Fibroblast of skin of back (primary cell): ENCODE measurements around the gene FAM111B.
A peak's percentile ranks its signal among the peaks of the same experiment; 100 is the strongest.

Experiments used
- DNase-seq: peaks from one replicate; pipeline ENCODE4 v3.0.0-alpha.2; 2013

Gene FAM111B

DNA sequence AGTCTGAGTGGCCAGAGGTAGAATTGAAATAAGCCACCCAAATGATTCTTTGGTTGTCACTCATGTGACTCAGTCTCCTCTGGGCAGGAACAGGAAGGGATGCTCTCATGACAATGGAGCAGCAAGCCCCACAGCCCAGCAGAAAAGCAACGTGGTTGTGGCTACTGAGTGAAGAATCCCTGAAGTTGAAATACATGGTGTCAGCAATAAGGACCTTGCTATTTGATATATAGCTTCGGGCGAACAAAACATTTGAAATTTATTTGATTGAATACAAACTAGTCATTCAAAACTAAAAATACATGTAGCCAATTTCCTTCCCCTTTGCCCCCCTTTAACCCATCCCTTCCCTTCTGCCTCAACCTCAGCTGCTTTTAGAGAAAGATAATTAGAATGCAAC, 50.4 kb downstream of the FAM111B start:
- no peak for DNase-seq

DNA sequence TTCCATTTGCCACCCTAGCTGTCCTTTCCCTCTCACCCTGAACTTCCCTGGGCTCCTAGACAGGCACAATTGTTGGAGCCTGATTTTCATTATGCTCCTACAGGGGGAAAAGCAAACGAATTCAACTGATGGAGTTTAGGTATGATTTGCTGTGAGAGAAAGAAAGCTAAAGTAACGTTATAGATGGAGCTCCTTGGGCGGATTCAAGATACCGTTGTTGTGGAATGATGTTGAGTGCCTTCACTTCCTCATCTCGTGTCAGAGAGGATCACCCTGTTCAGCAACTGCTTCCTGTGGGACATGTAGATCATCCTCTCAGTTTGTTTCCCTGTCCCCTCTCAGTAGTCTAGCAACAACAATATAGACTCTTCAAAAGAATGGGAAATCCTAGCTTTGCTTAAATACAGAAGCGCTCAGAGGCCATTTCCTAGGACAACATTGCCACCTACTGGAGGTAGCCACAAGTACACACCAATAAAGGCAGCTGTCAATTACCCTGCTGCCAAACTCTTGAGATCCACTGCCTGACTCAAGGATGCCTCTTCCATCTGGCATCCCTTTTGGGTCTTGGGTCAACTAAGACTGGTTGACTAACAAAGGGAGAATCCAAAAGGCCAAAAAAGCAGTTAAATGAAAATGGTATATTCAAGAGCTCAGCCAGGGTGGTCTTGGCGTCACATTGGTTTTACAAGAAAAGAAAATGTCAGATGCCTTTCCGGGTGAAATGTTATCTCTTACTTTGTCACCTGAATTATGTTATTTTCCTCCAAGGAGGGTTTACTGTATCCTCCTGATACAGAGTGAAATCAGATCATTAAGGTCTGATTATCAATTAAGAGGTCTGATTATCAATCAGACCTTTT, 51.4 kb downstream of the FAM111B start:
- peak; percentile 69 for DNase-seq

DNA sequence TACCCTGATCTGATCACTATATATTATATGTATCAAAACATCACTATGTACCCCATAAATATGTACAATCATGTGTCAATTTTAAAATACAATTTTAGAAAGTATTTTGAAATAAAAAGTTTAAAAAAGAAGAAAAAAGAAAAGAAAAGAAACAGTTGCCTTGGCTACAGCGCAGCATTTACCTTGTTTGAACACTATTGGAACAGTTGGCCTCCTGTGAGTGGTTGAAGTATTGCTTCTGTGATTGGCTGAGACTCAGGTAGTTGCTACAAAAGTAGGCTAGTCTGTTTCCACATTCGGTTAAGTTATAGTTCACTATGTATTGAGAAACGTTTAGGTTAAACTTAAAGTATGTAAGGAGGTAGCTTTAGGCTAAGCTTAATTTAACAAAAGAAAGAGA, 57.0 kb downstream of the FAM111B start:
- DNase-seq: no peak

DNA sequence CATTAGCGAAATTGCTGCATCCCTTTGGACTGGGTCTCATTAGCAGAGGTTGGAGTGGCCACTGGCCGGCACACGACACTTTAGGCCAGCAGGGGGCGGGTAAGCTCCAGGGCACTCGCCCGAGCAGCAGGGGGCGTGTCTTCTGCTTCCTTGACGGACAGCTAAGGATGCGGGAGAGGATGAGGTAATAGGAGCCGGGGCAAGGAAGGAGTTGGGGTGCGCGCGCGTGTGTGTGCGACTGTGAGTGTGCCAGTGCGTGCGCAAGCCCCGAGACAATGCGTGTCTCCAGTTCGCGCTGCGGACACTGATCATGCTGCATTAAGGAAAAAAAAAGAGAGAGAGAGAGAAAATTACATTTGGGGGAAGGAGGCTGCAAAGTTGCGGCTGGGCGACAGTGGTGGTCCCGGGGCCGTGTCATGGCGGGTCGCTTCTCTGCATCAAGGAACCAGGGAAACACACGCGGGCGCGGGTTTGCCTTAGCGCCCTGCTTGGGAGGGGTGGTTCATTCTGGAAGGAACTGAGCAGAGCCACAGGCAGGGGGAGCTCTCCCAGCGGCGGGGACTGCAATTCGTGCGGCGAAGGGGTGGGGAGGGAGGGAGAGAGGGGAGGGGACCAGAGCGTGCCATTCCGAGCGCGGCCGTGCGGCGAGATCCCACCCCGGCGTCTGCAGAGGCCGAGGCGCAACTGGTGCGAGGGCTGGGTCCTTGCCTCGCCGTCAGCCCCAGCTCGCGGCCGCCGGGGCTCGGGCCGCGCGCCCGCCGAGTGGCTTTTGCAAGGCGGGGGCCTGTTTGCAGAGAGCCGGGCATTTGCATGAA, 64.7 kb downstream of the FAM111B start, which contains the start of gene DTX4:
DTX4 (plus strand) TSS at position 625 of the 815 bp plus-strand sequence. CDS start 464 bp downstream, outside the sequence.
- peak; percentile 86 for DNase-seq

DNA sequence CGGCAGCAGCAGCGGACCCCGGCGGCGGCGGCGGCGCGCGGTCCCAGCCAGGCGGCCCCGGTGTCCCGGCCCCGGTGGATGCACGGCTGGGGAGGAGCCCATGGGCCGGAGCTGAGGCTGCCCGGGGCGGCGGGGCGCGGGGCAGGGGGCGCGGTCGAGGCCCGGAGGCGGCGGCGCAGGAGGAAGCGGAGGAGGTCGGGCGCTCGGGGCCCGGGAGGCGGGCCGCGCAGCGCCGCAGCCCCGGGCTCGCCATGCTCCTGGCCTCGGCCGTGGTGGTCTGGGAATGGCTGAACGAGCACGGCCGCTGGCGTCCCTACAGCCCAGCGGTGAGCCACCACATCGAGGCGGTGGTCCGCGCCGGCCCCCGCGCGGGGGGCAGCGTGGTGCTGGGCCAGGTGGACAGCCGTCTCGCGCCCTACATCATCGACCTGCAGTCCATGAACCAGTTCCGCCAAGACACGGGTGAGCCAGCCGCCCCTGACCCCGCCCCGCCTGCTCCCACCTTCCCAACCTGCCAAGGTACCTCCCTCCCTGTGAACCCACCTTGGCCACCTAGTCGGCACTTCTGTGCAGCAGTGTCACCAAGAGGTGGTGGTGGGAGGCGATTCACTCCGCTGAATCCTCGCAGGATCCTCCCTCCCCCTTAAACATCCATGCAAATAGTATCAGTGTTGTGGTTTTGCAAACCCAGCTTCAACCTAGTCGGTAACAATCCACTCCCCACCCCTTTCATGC, 65.5 kb downstream of the FAM111B start:
- no peak for DNase-seq

DNA sequence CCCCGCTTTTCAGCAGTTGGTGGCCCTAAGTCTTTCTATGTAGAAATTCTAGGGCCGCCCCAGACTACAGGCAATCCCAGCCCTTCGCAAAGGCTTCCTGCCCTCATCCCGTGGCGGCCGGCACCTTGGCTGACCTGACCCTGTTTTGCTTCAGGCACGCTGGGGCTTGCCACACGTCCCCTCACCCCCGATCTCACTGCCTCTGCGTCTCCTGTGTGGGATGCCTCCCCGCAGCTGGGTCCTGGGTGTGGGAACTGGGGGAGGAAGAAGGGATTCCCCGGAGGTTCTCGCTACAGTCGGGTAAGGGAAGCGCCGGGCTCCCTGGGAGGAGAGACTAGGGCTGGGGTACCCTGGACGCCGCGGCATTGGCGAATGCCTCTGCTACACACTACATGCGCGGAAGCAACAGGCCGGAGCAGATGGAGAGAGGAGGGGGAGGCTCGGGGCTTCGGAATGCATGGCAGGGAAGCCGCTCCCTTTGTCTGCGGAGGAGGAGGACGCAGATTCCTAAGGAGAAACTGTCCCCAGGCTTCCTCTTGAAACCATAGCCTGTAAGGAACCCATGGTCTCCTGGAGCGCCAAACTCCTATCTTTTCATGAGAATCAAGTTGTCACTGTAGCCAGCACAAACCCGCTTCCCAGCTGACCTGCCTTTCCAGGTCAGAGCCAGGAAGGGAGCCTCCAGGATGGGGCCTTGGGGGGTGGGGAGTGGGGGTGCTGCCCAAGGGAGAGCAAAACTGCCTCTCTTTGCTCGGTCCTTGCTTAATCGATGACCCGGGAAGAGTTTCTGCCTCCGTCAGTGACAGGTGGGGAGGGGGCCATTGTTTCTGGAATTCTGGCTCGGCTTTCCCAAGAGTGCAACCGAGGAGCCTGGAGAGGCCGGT, 66.3 kb downstream of the FAM111B start:
- peak; percentile 46 for DNase-seq

DNA sequence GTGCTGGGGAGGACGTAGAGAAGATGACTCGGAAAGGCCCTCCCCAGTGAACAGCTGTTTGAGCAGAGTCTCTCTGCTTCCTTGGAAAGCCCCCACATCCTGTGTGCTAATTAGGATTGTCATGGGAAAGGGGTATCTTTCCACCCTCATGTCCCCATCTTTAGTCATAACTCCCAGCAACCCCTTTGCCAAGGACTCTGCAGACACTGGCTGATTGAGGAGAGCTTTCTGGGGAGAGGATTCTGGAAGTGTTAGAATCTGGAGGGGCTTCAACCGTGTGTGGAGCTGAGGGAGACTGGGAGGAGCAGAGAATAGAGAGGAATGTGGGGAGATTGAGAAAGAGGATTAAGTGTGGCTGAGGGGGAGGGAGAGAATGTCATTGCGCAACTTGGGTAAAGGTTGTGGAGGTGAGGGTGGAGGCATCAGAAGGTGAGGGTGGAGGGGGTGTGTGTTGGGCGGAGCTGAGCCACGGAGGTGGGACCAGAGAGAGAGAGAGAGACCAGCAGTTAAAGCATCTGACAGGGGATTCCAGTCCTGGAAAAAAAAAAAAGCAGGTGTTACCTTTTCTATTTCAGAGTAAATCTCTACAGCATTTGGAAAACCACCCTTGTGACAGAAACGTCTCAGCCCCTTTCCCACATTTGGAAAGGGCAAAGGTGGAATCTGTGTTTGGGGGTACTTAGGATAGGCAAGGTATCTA, 67.1 kb downstream of the FAM111B start:
- no peak for DNase-seq

DNA sequence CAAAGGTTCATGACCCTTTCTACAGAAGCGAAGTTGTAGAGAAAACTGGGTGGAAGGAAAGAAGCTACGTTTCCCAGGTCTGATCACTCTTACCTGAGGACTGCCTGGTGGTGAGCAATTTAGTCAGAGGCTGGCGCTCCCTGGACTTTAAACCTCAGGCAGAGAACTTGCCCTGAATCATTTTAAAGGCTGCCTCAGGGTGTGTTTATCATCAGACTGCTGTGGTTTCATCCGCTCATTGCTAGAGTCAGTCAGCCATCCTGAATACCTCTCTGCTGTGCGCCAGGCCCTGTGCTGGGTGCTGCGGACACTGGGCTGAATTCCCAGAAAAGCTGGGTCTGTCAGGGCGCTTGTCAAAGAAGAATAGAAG, 67.6 kb downstream of the FAM111B start:
- peak; percentile 38 for DNase-seq

DNA sequence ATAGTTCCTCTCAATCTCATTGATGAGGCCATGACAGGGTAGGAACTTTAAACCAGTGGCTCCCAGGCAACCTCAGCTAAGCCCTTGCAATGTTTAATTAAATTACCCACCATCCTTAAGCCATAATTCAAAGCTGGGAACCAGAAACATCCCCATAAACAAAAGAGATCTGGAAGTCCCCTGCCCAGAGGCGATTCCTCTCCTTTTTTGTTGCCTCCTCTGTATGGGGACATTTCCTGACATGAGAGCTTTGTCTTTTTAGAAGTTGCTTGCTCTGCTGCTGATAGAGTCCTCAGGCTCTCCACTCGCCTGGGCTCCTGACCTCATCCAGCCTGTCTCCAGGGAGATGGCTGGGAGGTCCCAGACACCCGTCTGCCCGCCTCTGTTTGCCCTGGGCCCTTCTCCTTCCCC, 68.1 kb downstream of the FAM111B start:
- DNase-seq: no peak

DNA sequence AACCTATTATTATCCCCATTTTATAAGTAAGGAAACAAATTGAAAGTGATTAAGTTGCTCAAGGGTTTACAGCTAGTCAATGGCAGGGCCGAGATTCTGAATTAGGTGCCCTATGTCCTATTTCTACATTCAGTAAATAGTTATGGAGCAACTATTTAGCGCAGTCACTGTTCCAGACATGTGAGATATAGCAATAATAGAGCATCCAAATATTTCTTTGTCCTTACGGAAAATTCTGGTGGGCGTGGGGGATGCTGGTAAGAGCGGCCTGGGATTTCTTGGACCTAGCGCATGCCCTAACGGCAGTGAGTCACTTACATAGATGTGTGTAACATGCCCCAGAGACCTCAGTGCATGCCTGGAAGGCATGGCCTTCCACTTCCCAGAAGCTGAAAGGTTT, 69.3 kb downstream of the FAM111B start:
- DNase-seq: no peak
